ENCODE measurements around the gene CD79A. TPM values are rescaled to one million over a fixed set of nuclear protein-coding genes. Genes with fewer than 3 reads are reported as not detected.

Gene CD79A
- total RNA-seq, 1 donor from 2014 or later = 2.0 TPM

- DNase-seq (ENCODE audit: low read depth) = no peak
Measured at GRCh38 chr19:41883463-41883820, 6.4 kb downstream of the CD79A start.

- peak; percentile 95 for DNase-seq (ENCODE audit: low read depth)
Measured at GRCh38 chr19:41883821-41884733, 7.0 kb downstream of the CD79A start.

- no peak for DNase-seq (ENCODE audit: low read depth)
Measured at GRCh38 chr19:41886761-41887710, 10.0 kb downstream of the CD79A start.

- DNase-seq (ENCODE audit: low read depth) = no peak
Measured at GRCh38 chr19:41887711-41888382, 10.8 kb downstream of the CD79A start.

- no peak for DNase-seq (ENCODE audit: low read depth)
Measured at GRCh38 chr19:41888926-41889325, 11.8 kb downstream of the CD79A start.

- DNase-seq (ENCODE audit: low read depth) = no peak
Measured at GRCh38 chr19:41889896-41890295, 12.8 kb downstream of the CD79A start.

- DNase-seq (ENCODE audit: low read depth) = no peak
Measured at GRCh38 chr19:41890936-41891335, 13.9 kb downstream of the CD79A start.

GRCh38 chr19:41892173-41892902 is 15.3 kb downstream of the CD79A start:
- DNase-seq (ENCODE audit: low read depth) = no peak

- no peak for DNase-seq (ENCODE audit: low read depth)
Measured at GRCh38 chr19:41893899-41894298, 16.8 kb downstream of the CD79A start.

GRCh38 chr19:41894350-41894749 is 17.3 kb downstream of the CD79A start:
- no peak for DNase-seq (ENCODE audit: low read depth)

GRCh38 chr19:41895745-41896580 is 18.9 kb downstream of the CD79A start:
- DNase-seq (ENCODE audit: low read depth) = no peak

GRCh38 chr19:41896581-41896942 is 19.5 kb downstream of the CD79A start:
- DNase-seq (ENCODE audit: low read depth) = no peak

GRCh38 chr19:41897181-41897580 is 20.1 kb downstream of the CD79A start:
- DNase-seq (ENCODE audit: low read depth) = no peak

- DNase-seq (ENCODE audit: low read depth) = no peak
Measured at GRCh38 chr19:41897820-41898219, 20.7 kb downstream of the CD79A start.

GRCh38 chr19:41898235-41898634 is 21.2 kb downstream of the CD79A start:
- no peak for DNase-seq (ENCODE audit: low read depth)

GRCh38 chr19:41901707-41902360 is 24.8 kb downstream of the CD79A start:
- no peak for DNase-seq (ENCODE audit: low read depth)

- no peak for DNase-seq (ENCODE audit: low read depth)
Measured at GRCh38 chr19:41902594-41902993, 25.5 kb downstream of the CD79A start.

- no peak for DNase-seq (ENCODE audit: low read depth)
Measured at GRCh38 chr19:41903193-41903953, 26.3 kb downstream of the CD79A start.

Data from myocyte (in vitro differentiated cells).